GM21515 (cell line): Measurements from ENCODE around the gene NPTX1.

Source experiments
- ATAC-seq: cut with Tn5 transposase; IDR thresholded peaks from one replicate; pipeline ENCODE4 v1.9.1; 2021; ENCODE audit not compliant: unreplicated experiment

NPTX1 gene

DNA sequence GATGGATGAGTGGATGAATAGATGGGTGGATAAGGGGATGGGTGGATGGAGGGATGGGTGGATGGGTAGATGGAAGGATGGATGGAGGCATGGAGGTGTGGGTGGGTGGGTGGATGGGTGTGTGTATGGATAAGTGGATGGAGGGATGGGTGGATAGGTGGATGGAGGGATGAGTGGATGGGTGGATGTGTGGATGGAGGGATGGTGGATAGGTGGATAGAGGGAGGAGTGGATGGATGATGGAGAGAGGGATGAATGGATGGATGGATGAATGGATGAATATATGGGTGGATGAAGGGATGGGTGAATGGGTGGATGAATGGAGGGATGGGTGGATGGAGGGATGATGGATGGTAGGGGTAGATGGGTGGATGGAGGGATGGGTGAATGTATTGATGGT lies 27.5 kb upstream of the NPTX1 start:
- ATAC-seq = no peak

DNA sequence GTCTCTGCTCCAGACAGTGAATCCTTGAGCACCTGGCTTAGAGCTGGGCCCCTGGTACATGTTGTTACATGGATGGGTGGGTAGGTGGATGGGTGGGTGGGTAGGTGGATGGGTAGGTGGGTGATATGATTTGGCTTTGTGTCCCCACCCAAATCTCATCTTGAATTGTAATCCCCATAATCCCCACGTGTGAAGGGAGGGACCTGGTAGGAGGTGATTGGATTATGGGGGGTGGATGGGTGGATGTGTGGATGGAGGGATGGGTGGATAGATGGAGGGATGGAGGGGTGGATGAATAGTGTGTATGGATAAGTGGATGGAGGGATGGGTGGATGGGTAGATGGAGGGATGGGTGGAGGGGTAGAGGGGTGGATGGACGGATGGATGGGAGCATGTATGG lies 26.6 kb upstream of the NPTX1 start:
- no peak for ATAC-seq

- no peak for ATAC-seq
Measured at GRCh38 chr17:80502578-80502877, 26.1 kb upstream of the NPTX1 start.

DNA sequence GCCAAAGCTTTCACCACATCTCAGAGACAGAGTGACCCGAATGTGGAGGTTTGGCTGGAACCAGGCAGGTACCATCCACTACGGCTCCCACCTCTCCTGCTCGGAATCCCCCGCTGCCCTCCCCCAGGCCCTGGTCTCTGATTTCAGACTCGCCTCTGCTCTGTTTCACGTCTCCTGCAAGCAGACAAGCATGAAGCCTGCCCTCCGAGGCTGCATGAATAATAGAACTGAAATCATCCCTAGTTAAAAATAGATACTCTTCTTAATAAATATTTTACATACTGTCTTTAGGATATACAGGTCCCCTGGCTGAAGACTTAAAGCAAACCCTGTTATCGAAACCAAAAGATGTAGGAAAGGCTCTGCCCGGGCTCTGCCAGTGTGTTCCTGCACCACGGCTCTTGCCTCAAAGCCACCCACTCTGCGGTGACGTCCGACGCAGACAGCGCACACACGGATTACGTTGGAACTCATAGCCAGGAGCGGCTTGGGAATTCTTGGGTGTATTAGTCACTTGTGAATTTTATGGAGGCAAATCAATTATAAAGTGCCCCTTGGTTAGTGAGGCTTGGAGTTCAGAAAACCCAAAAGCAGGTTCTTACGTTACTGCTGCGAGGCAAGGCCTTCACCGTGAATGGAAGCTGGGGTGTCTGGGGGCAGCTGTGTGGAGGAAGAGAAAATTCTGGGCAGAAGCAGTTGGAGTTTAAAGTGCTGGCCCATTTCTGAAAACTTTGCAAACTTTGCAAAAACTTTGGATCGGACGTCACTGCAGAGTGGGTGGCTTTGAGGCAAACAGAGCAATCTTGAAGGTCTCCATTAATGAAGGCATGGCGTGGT lies 25.6 kb upstream of the NPTX1 start:
- ATAC-seq = no peak

GRCh38 chr17:80499961-80500665 lies 23.7 kb upstream of the NPTX1 start:
- ATAC-seq = no peak

- ATAC-seq = no peak
Measured at GRCh38 chr17:80499560-80499959, 23.2 kb upstream of the NPTX1 start.

GRCh38 chr17:80498920-80499410 lies 22.6 kb upstream of the NPTX1 start:
- no peak for ATAC-seq

- no peak for ATAC-seq
Measured at GRCh38 chr17:80498242-80498919, 22.0 kb upstream of the NPTX1 start.

- no peak for ATAC-seq
Measured at GRCh38 chr17:80497726-80498241, 21.4 kb upstream of the NPTX1 start.

- no peak for ATAC-seq
Measured at GRCh38 chr17:80494547-80494946, 18.1 kb upstream of the NPTX1 start.

DNA sequence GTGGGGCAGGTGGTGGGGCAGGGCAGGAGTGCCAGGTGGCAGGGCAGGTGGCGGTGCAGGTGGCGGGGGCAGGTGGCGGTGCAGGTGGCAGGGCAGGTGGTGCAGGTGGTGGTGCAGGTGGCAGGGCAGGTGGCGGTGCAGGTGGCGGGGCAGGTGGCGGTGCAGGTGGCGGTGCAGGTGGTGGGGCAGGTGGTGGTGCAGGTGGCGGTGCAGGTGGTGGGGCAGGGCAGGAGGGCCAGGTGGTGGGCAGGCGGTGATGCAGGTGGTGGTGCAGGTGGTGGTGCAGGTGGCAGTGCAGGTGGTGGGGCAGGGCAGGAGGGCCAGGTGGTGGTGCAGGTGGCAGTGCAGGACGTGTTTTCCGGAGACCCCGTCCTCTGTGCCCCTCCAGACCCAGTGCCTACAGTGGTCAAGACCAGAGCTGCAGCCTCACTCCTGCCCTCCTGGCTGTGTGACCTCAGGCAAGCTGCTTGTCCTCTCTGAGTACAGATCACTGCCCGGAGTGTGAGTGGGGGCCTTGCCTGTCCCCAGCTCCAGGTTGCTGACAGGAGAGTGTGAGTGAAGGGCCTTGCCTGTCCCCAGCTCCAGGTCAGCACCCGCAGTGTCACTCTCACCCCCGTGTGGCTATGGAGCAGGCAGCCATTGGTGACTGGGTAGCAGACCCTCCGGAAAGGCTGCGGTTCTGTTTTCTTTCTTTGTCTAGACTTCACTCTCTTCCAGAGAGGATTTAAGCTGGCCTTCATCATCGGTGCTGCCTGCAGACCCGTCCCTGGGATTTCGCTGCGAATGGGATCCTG lies 16.1 kb upstream of the NPTX1 start:
- ATAC-seq = no peak

DNA sequence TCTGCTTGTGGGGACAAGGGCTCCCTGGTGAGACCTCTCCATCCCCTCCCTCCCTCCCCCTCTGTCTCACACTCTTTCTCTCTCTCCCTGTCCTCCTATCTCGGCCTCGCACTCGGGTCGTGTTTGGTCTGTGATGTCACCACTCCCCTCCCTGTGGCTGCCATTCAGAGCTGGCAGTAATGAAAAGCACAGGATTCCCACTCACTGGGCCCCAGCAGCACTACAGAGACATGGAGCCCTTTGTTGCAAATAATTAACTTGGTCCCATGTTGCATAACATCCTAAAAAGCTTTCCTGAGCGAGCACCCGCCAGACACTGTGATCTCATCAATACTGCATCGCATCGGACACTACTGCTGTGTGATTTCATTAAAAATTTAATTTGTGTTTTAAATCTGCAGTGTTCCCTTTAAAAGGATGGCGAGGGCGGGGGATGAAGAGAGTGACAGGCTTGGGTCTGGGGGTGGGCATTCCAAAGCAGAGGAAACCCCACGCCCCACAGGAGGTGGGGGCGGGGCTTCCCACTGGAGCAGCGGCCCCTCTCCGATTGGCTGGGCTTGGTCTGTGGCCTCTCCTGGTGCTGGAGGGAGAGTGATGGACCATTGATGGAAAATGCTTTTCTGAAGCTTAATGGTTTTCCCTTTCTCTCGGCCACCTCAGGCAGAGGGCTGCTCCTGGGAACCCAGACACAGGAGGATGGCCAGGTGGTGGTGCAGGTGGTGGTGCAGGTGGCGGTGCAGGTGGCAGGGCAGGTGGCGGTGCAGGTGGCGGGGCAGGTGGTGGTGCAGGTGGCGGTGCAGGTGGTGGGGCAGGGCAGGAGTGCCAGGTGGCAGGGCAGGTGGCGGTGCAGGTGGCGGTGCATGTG lies 15.3 kb upstream of the NPTX1 start:
- no peak for ATAC-seq

DNA sequence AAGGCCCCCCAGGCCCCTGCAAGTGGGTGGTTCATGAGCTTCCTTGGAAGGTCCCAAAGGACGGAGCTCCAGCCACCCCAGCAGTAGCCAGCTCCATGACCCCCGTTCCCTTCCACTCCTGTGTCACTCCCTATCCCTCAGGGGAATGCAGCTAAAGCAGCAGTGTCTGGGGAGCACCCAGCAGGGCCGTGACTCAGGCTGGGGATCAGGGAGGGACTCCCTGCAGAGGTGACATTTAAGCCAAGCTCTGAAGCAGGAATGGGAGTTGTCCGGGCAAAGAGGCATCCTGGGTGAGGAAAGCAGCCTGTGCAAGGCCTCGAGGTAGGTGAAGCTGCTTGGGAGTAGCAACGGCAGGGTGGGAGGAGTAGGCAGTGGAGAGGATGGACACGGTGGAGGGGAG lies 11.1 kb upstream of the NPTX1 start:
- no peak for ATAC-seq

DNA sequence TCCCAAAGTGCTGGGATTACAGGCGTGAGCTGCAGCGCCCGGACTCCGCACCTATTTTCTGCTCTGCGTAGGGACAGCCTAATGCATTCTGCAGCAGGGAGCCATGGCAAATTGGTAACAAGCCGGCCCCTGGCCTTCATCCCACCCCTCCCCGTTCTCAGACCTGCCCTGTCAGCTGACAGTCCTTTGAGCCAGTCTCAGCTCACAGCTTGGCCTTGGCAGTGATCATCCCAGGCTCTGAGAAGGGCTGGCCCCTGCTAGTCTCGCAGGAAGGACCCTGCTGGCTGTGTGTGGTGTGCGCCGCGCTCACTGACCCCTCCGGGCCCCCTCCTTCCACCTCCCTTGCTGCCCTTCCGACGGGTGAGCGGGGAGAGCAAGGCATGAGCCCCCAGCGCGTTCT lies 10.3 kb upstream of the NPTX1 start:
- no peak for ATAC-seq

GRCh38 chr17:80485846-80486245 lies 9.4 kb upstream of the NPTX1 start:
- ATAC-seq = no peak

- no peak for ATAC-seq
Measured at GRCh38 chr17:80482555-80483308, 6.3 kb upstream of the NPTX1 start.

DNA sequence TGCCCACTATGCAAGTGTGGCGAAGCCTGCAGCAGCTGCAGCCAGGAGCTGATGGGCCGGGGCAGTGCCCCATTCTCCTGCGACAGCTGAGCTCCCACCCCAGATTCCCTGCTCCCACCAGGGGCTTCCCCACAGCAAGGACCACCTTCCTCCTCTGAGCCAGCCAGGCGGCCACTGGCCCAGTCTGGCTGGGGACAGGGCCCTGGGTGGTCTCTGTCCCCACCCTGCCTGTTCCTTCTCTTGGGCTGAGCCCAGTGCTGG lies 5.6 kb upstream of the NPTX1 start:
- no peak for ATAC-seq

- ATAC-seq = no peak
Measured at GRCh38 chr17:80481284-80482057, 5.1 kb upstream of the NPTX1 start.

DNA sequence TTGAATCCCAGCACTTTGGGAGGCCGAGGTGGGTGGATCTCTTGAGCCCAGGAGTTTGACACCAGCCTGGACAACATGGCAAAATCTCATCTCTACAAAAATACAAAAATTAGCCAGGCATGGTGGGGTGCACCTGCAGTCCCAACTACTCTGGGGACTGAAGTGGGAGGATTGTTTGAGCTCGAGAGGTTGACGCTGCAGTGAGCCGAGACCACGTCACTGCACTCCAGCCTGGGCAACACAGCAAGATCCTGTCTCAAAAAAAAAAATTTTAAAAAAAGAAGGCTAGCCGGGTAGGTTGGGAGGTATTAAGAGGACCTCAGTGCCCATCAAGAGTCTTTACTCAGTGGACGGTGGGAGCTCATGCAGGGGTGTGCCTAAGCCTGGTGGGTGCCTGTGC lies 3.8 kb upstream of the NPTX1 start:
- no peak for ATAC-seq
